Activated CD8-positive, alpha-beta memory T cell treated with anti-CD3 and anti-CD28 coated beads for 4 hours (primary cell): ENCODE results near the gene SMARCD2.
A peak's percentile ranks its signal among the peaks of the same experiment; 100 is the strongest.
"Not testable (repeated sequence)": the region's sequence is repeated elsewhere in the genome, so short reads cannot be mapped to it uniquely, and the experiment has no call there.

Source experiments
- DNase-seq, 2 donors: peaks; one replicate each; pipeline ENCODE4 v3.0.0-alpha.2; 2020; ENCODE audit warnings: low read depth in 2 of 2

Gene SMARCD2

DNA sequence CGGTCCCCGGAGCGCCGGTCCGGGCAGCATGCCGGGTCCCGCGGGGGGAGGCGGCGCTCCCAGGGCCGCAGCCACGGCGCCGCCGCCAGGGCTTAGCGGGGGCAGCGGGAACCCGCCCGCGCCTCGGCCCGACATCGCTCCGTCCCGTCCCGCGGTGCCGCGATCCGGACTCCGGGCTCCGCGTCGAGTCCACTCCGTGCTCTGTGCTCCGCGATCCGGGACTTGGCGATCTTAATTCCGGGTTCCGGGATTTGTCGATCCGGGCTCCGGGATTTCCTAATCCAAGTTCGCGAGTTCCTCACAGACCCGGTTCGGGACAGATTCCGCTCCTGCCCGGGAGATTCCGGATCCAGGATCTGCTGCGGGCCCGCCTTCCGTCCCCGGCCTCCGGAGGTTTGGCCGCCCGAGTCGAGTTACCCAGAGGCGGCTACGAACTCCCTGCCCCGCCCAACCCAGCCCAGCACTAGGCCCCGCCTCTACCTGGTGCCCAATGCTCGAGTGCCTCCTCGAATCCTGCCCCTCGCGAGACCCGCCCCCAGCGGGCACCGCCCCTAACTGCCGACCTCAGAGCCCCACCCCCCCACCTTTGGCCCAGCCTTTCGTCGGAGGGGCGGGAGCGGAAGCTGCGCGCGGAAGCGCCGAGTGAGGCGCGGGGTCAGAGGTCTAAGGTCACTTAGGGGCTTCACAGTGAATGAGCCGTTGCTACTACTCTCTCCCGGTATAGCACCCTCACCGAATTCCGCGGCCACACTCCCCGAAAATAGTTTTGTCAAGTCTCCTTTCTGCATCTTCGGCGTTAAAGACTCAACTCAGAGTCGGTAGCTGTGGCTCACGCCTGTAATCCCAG is at the start of gene SMARCD2:
Gene SMARCD2, minus strand, starts transcription at position 146 of the 847 bp plus-strand sequence. Its CDS starts 11 bp downstream, at position 135.
- peak; percentile 98 for DNase-seq

DNA sequence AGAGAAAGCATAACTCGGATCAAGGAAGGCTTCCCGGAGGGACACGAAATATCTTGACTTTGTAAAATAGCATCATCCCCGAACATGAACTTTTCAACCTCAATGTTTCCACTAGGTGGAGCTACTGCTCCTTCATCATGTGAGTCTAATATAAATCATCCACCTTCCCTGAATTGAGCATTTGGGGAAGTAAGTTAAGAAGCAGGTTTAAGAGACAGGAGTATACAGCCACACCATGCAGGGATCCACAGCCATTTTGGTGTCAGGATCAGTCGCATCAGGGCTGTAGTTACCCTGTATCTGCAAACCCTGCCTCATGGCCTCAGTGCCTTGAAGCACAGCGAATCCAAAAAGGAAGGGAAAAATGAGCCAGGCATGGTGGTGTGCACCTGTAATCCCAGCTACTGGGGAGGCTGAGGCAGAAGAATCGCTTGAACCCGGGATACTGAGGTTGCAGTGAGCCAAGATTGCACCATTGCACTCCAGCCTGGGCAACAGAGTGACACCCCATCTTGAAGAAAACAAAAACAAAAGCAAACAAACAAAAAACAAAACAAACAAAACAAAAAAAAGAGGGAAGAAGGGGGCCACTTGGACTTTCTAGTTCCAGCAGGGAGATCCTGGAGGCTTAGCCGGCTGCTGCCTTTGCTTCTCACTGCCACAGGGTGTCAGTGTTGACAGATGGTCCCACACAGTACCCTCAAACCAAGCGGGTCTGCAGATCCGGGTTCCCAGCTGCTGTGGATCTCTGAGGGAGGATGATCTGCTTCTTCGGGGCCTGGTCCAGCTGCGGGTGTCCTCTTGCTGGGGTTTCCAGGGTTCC is 46.8 kb upstream of the SMARCD2 start:
- DNase-seq: not testable (repeated sequence)

DNA sequence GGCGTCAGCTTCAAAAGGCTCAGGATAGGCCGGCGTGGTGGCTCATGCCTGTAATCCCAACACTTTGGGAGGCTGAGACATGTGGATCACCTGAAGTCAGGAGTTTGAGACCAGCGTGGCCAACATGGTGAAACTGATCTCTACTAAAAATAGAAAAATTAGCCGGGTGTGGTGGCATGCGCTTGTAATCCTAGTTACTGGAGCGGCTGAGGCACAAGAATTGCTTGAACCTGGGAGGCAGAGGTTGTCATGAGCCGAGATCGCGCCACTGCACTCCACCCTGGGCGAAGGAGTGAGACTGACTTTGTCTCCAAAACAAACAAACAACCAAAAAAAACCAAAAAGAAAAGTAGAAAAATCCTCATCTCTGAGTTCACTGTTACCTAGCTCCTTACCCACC is 42.6 kb upstream of the SMARCD2 start:
- DNase-seq: not testable (repeated sequence)

DNA sequence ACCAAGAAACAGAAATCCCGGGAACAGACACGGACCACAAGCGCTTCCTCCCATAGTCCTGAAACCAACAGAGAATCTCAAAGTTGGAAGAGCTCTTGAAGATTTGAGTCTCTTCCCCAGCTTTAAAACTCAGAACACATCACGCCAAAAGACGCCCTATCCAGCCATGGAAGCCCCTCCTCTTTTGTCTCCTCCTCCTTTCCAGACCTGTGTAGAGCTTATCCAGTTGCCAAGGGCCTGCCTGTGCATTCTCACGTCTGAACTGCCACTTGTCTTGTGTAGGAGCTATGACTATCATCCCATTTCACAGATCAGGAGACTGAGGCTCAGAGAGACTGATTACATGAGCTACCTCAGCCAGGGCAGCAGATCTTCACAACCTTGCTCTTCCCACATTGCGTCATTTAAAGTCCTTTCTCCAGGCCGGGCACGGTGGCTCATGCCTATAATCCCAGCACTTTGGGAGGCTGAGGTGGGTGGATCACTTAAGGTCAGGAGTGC is 40.2 kb upstream of the SMARCD2 start:
- DNase-seq: not testable (repeated sequence)

DNA sequence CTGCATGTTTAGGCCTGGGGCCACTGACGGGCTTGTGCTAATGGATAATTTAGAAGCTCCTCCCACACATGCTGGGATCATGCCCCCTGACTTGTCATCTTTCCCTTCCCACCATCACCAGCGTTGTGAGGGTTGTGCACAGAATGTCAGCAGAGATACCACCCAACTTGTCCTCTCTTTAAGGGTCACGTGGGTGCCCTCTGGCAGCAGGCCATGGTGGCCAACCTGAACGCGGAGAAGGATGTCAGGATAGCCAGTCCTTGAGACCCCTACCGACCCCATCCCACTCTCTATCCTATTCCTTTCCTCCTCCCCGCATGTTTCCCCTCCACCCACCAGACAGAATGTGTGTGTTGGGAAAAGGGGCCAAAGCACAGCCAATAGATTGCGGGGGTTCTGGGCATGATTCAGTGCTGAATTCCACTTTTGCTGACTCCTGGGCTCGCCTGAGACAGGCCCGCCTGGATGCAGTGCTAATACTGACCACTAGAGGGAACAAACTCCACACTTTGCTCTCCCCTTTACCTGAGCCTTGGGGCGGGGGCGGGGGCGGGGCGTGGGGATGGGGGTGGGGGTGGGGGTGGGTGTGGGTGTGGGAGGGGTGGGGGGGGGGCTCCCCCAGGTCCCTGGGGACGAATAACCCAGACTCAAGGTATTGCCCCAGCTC is 39.6 kb upstream of the SMARCD2 start, which contains the start of gene GH2:
Gene GH2, minus strand, starts transcription at position 10 of the 667 bp plus-strand sequence. CDS start 143 bp downstream, outside the sequence.
- peak; percentile 10 to 20 for DNase-seq

DNA sequence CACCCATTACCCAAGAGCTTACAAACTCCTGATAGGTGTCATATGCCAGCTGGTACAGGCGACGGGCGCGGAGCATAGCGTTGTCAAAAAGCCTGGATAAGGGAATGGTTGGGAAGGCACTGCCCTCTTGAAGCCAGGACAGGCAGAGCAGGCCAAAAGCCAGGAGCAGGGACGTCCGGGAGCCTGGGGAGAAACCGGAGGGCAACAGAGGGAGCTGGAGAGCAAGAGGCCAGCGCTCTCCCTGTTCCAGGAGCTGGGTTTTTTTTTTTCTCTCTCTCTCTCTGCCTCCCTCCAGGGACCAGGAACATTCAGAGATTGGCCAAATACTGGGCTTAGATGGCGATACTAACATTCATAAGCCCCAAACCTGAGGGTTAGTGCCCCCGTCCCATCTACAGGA is 38.9 kb upstream of the SMARCD2 start:
- not testable (repeated sequence) for DNase-seq

DNA sequence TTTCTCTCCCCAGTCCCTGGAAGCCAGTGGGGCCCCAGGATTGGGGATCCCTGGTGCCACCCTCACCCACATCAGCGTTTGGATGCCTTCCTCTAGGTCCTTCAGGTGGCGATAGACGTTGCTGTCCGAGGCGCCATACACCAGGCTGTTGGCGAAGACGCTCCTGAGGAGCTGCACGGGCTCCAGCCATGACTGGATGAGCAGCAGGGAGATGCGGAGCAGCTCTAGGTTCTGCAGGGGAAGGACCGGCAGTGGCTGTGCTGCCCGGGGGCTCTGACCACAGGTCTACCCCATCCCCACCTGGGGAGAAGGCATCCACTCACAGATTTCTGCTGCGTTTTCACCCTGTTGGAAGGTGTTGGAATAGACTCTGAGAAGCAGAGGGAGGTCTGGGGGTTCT is 38.2 kb upstream of the SMARCD2 start:
- no peak for DNase-seq

DNA sequence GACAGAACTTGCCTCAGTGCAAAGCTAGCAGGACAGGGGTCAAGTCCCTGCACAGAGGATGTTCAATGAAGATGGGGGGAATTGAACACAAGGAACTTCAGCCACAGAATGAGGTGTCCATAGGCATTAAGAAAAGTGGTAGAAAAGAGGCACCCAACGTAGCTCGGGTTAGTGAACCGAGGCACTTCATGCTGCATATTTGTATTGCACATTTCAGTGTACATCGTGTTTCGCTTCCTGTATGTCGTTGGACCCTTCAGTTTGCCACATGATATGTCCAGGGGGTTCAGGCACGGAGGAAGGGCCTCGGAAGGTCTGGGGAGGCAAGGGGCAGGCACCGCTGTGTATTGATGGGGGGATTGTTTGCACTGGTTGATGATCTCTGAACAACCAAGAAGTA is 35.9 kb upstream of the SMARCD2 start:
- DNase-seq: not testable (repeated sequence)

DNA sequence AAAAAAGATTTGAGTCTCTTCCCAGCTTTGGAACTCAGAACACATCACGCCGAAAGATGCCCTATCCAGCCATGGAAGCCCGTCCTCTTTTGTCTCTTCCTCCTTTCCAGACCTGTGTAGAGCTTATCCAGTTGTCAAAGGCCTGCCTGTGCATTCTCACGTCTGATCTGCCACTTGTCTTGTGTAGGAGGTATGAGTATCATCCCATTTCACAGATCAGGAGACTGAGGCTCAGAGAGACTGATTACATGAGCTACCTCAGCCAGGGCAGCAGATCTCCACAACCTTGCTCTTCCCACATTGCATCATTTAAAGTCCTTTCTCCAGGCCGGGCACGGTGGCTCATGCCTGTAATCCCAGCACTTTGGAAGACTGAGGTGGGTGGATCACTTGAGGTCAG is 32.2 kb upstream of the SMARCD2 start:
- not testable (repeated sequence) for DNase-seq

DNA sequence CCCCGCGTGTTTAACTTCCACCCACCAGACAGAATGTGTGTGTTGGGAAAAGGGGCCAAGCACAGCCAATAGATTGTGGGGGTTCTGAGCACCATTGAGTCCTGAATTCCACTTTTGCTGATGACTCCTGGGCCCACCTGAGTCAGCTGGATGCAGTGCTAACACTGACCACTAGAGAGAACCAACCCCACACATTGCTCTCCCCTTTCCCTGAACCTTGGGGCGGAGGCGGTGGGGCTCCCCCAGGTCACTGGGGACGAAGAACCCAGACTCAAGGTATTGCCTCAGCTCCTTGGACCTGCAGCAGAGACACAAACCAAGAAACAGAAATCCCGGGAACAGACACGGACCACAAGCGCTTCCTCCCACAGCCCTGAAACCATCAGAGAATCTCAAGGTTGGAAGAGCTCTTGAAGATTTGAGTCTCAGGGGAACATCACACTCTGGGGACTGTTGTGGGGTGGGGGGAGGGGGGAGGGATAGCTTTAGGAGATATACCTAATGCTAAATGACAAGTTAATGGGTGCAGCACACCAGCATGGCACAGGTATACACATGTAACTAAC is 31.7 kb upstream of the SMARCD2 start:
- DNase-seq: not testable (repeated sequence)

DNA sequence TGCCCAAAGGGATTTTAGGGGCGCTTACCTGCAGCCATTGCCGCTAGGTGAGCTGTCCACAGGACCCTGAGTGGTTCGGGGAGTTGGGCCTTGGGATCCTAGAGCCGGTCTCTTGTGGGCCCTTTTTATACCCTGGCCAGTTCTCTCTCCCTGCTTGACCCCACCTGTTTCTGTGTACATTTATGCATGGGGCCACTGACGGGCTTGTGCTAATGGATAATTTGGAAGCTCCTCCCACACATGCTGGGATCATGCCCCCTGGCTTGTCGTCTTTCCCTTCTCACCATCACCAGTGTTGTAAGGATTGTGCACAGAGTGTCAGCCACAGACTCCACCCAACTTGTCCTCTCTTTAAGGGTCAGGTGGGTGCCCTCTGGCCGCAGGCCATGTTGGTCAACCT is 31.1 kb upstream of the SMARCD2 start, which contains the start of gene CSH2:
Gene CSH2, minus strand, starts transcription at position 101 of the 400 bp plus-strand sequence. Its CDS starts 63 bp downstream, at position 38.
- not testable (repeated sequence) for DNase-seq

DNA sequence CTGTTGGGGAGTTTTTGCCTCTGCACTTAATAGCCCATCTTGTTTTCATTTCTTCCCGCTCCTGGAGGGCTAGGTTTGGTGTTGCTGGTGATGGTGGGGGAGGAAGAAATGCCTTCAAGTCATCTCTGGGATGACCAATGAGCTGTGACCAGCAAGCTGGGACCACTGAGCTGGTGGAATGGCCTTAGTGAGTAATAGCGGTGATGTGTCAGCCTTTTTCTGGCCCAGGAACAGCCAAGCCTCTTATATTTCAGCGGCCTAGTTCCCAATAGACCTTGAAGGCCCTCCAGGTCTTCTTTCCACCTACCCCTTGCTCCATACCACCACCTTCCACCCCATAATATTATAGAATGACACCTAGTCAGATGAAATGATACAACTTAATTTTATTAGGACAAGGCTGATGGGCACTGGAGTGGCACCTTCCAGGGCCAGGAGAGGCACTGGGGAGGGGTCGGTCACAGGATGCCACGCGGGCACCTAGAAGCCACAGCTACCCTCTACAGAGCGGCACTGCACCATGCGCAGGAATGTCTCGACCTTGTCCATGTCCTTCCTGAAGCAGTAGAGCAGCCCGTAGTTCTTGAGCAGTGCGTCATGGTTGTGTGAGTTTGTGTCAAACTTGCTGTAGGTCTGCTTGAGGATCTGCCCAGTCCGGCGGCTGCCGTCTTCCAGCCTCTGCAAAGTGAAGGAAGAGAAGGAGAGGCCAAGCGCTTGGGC is 29.3 kb upstream of the SMARCD2 start:
- not testable (repeated sequence) for DNase-seq

DNA sequence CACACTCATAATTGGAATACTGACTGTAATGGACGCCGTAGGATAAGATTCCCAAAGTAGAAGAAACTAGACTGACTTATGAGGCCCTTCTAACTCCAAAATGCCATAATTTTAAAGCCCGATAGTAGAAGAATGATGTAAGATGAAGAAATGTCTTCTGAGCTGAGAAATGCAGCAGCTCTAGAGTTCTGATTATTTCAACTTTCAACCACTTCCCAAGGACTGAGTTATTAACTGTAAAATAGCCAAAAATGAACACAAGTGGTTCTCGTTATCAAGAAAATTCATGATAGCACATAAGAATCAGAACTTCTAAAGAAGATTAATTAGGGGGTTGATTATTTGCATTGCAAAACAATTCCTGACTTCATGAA is 27.8 kb upstream of the SMARCD2 start:
- not testable (repeated sequence) for DNase-seq

DNA sequence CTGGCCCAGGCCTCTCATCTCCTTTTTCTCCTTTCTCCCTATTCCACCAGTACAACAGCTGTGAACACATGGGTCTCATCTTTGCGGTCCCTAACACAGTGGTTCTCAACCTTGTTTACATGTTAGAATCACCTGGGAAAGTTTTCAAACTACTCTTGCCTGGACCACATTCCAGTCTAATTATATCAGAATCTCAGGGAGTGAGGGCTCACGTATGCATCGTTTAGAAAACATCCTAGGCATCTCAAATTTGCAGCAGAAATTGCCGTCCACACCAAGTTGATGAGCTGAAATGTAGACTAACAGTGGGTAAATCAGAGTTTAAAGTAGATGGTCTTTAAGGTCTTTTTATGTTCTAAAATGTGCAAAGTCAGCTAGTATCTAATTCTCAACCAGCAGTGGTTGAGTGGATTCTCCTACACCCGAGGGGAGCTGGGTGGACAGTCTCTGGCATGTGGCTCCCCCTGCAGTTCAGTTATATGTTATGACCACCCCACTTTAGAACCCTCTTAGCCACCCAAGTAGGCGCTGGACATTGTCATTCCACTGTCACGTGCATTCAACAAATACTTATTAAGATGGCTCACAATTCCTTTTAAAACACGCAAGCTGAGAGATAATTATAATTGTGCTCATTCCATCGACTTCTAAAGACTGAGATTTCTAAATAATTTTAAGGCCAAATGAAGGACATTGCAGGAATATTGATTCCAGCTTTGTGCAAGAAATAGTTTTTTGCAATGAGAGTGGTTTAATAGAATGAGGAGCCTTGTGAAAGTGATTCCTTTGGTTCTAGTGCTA is 27.2 kb upstream of the SMARCD2 start:
- not testable (repeated sequence) for DNase-seq

DNA sequence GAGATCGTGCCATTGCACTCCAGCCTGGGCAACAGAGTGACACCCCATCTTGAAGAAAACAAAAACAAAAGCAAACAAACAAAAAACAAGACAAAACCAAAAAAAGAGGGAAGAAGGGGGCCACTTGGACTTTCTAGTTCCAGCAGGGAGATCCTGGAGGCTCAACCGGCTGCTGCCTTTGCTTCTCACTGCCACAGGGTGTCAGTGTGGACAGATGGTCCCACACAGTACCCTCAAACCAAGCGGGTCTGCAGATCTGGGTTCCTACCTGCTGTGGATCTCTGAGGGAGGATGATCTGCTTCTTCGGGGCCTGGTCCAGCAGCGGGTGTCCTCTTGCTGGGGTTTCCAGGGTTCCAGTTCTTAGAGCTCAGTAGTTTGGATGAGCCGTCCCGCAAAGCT is 24.1 kb upstream of the SMARCD2 start:
- not testable (repeated sequence) for DNase-seq

DNA sequence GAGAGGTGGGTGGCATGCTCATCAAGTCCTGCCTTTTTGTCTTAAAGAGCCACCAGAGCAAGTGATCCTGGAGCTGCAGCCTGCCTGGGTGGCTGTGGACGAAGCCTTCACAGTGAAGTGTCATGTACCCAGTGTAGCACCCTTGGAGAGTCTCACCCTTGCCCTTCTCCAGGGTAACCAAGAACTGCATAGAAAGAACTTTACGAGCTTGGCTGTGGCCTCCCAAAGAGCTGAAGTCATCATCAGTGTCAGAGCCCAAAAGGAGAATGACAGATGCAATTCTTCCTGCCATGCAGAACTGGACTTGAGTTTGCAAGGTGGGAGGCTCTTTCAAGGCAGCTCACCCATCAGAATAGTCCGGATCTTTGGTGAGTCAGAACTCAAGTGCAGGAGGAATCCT is 16.8 kb upstream of the SMARCD2 start:
- DNase-seq: no peak

DNA sequence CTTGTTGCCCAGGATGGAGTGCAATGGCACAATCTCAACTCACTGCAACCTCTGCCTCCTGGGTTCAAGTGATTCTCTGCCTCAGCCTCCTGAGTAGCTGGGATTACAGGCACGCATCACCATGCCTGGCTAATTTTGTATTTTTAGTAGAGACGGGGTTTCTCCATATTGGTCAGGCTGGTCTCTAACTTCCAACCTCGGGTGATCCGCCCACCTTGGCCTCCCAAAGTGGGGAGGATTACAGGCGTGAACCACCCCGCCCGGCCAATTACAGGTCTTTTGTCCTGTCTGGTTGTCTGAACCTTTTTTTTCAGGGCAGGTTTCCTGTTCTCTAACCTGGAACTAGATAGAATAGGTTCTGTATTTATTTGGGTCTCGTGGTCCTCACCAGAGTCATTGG is 13.9 kb upstream of the SMARCD2 start:
- not testable (repeated sequence) for DNase-seq

DNA sequence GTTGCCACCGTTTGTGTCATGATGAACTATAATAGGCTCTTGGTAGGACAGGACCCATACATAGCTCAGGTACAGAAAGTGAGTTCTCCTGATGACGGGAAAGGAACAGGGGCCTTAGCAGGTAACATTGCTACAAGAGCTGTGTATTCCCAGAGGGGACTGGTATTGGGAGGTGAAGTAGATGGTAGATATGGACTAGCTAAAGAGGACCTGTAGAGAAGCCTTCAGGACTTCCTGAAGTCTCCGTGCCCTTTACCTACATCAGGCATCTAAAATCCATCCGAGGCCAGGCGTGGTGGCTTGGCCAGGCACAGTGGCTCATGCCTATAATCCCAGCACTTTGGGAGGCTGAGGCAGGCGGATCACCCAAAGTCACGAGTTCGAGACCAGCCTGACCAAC is 12.7 kb upstream of the SMARCD2 start:
- no peak for DNase-seq

DNA sequence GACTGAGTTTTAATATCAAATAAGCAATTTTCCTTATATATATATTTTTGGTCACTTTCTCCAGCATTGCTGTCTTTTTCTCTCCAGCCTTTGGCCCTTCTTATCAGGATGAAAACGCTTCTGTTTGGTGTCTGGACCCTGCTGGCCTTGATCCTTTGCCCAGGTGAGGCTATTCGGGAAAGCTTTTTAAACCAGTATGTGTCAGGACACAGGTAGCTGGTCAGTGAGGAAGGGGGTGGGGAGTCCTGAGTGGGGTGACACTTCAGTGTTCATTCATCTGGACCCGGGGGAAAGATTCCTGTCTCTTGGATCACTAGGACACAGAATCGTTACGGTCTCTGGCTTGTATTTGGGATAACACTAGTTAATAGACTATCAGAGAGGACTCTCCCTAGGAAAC is 12.2 kb upstream of the SMARCD2 start:
- no peak for DNase-seq

DNA sequence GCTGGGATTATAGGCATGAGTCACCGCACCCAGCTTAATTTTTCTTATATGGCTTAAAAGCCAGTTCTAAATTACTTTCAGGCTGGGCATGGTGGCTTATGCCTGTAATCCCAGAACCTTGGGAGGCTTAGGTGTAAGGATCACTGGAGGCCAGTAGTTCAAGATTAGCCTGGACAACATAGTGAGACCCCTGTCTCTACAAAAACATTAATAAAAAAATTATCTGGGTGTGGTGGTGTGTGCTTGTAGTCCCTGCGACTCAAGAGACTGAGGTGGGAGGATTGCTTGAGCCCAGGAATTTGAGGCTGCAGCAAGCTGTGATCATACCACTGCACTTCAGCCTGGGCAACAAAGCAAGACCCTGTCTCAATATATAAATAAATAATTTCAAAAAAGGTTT is 10.8 kb upstream of the SMARCD2 start:
- no peak for DNase-seq
